Endothelial cell of umbilical vein (primary cell): ENCODE results near the gene DYNC2LI1. TPM values are rescaled to one million over a fixed set of nuclear protein-coding genes. Genes with fewer than 3 reads are reported as not detected.

Experiments used
- BruUV-seq: library from RNA; stranded (reverse); fragments of 400-500 nt; replicated peaks from 2 replicates; lab custom pipeline; 2021; lab: Mats Ljungman, UMichigan
- CTCF ChIA-PET: fragments of 300-600, 350-600 bp; sonication (Branson Sonifier 250); formaldehyde crosslinking; loops from one replicate; lab custom pipeline; 2021; ENCODE audit warnings: antibody characterized with exemption, inconsistent platforms; lab: Charles Lee
- POLR2A ChIA-PET: fragments of 300-600, 350-600 bp; sonication (Branson Sonifier 250); formaldehyde crosslinking; loops from one replicate; lab custom pipeline; 2021; ENCODE audit warnings: antibody characterized with exemption, inconsistent platforms; lab: Charles Lee
- DNase-seq: peaks from one replicate; pipeline ENCODE4 v3.0.0-alpha.2; 2011; ENCODE audit warnings: low read depth, low spot score
- FAIRE-seq: peaks from 2 replicates; lab custom pipeline; 2011; peaks lifted over from hg19 to GRCh38; lab: Jason Lieb, UNC
- H2AFZ ChIP-seq: 2 replicates; pipeline ENCODE4 v1.6.0; 2012; ENCODE audit warnings: low read depth, low read length, control low read depth, inconsistent platforms
- H3K27ac ChIP-seq: 2 replicates; pipeline ENCODE4 v1.5.1; 2011; ENCODE audit warnings: low read depth, mild to moderate bottlenecking, control low read depth, low read length, moderate library complexity; ENCODE audit not compliant: insufficient read depth
- H3K27me3 ChIP-seq, 2 experiments: 2 replicates each; pipeline versions ENCODE4 v1.6.0 to v1.6.1; 2011; ENCODE audit warnings: low read length in 2 of 2, mixed read lengths in 1 of 2; ENCODE audit not compliant: control insufficient read depth in 2 of 2, insufficient read depth in 2 of 2
- H3K36me3 ChIP-seq, 2 experiments: 2 replicates in 1 of 2; 3 replicates in 1 of 2; pipeline ENCODE4 v1.5.1; 2011; ENCODE audit warnings: low read length in 2 of 2, mild to moderate bottlenecking in 1 of 2, moderate library complexity in 1 of 2; ENCODE audit not compliant: control insufficient read depth in 2 of 2, insufficient read depth in 2 of 2; ENCODE audit errors: extremely low read depth in 1 of 2
- H3K4me1 ChIP-seq: 3 replicates; pipeline ENCODE4 v1.5.1; 2011; ENCODE audit warnings: mild to moderate bottlenecking, low read length; ENCODE audit not compliant: control insufficient read depth, insufficient read depth; ENCODE audit errors: extremely low read depth
- H3K4me2 ChIP-seq: 2 replicates; pipeline ENCODE4 v1.6.1; 2011; ENCODE audit warnings: low read length, control low read depth, mixed read lengths; ENCODE audit not compliant: insufficient read depth
- H3K4me3 ChIP-seq, 3 experiments: fragments of 200-600 bp in 1 of 3; sonication (generic), shearing (Covaris generic) in 1 of 3; replicated peaks in 1 of 3; 2 replicates each; pipeline ENCODE4 v1.5.1; 2011 to 2016; ENCODE audit warnings: control low read depth in 3 of 3, low read length in 3 of 3, mild to moderate bottlenecking in 2 of 3, inconsistent platforms in 1 of 3, low read depth in 1 of 3, moderate library complexity in 1 of 3; ENCODE audit not compliant: insufficient read depth in 1 of 3
- H3K79me2 ChIP-seq: 2 replicates; pipeline ENCODE4 v1.6.0; 2012; ENCODE audit warnings: low read length, inconsistent platforms; ENCODE audit not compliant: control insufficient read depth, insufficient read depth
- H3K9ac ChIP-seq: replicated peaks from 2 replicates; pipeline ENCODE3; 2011; ENCODE audit warnings: low read length, control low read depth; ENCODE audit not compliant: insufficient read depth; ENCODE audit errors: extremely low read depth
- H3K9me1 ChIP-seq: replicated peaks from 3 replicates; pipeline ENCODE4 v1.6.0; 2011; ENCODE audit warnings: mild to moderate bottlenecking, low read length; ENCODE audit not compliant: control insufficient read depth, insufficient read depth; ENCODE audit errors: extremely low read depth
- H3K9me3 ChIP-seq: replicated peaks from 2 replicates; pipeline ENCODE4 v1.5.1; 2012; ENCODE audit warnings: low read length, inconsistent platforms; ENCODE audit not compliant: control insufficient read depth, insufficient read depth
- H4K20me1 ChIP-seq: replicated peaks from 2 replicates; pipeline ENCODE3; 2011; ENCODE audit warnings: mild to moderate bottlenecking, low read length; ENCODE audit not compliant: control insufficient read depth, insufficient read depth; ENCODE audit errors: extremely low read depth
- CTCF ChIP-seq, 2 donors: IDR thresholded peaks; 1 replicate in 1 of 2; 2 replicates in 1 of 2; pipeline ENCODE4 v1.5.1; 2011; ENCODE audit warnings: low read length in 2 of 2, mild to moderate bottlenecking in 2 of 2, moderate library complexity in 2 of 2, control low read depth in 1 of 2, inconsistent platforms in 1 of 2, low read depth in 1 of 2; ENCODE audit not compliant: insufficient read depth in 1 of 2; ENCODE audit errors: extremely low read depth in 1 of 2
- EZH2 ChIP-seq: IDR thresholded peaks from 2 replicates; pipeline ENCODE4 v1.6.1; 2012; ENCODE audit warnings: borderline replicate concordance, low read depth, mild to moderate bottlenecking, moderate library complexity, low read length, inconsistent platforms; ENCODE audit not compliant: severe bottlenecking
- FOS ChIP-seq: IDR thresholded peaks from 2 replicates; pipeline ENCODE4 v1.6.1; 2011; ENCODE audit warnings: mild to moderate bottlenecking, low read length, moderate library complexity, borderline replicate concordance; ENCODE audit not compliant: insufficient read depth
- GATA2 ChIP-seq: IDR thresholded peaks from 2 replicates; pipeline ENCODE4 v1.7.0; 2011; ENCODE audit warnings: low read depth, mild to moderate bottlenecking, moderate library complexity, mixed read lengths, low read length; ENCODE audit not compliant: insufficient read length, insufficient read depth
- JUN ChIP-seq: IDR thresholded peaks from 2 replicates; pipeline ENCODE4 v1.6.1; 2011; ENCODE audit warnings: borderline replicate concordance, low read depth; ENCODE audit not compliant: insufficient read length, insufficient read depth
- MYC ChIP-seq: IDR thresholded peaks from one replicate; pipeline ENCODE4 v1.6.1; 2011; ENCODE audit warnings: mild to moderate bottlenecking, low read depth, low read length
- POLR2A ChIP-seq: IDR thresholded peaks from 2 replicates; pipeline ENCODE4 v1.6.1; 2012; ENCODE audit warnings: low read depth, mild to moderate bottlenecking, control low read depth, low read length
- POLR2AphosphoS5 ChIP-seq: IDR thresholded peaks from 2 replicates; pipeline ENCODE4 v1.6.1; 2012; ENCODE audit warnings: low read depth, mild to moderate bottlenecking, control low read depth, low read length, moderate library complexity; ENCODE audit not compliant: insufficient read depth
- dilution Hi-C: fragments of 300-500 bp; cut with MboI; formaldehyde crosslinking; loops from one replicate; pipeline ENCODE4 v1.15.0; 2019; ENCODE audit warnings: low sequenced_read_pairs; ENCODE audit not compliant: extremely low pct_ligation_motif_present
- intact Hi-C: fragments of 100-400 bp; cut with micrococcal nuclease; formaldehyde crosslinking; loops from one replicate; pipeline ENCODE4 v1.10.0; 2022
- polyA plus RNA-seq, 4 experiments: library from polyadenylated mRNA; depleted of rRNA in 3 of 4; stranded (reverse) in 3 of 4; unstranded in 1 of 4; fragments of >200 nt; gene quantifications; 2 replicates each; pipeline versions ENCODE4 v1.2.1 to v1.2.3, GENCODE V29; 2011 to 2012; ENCODE audit warnings: missing spikeins in 1 of 4
- total RNA-seq: library from RNA; stranded (reverse); gene quantifications from 2 replicates; pipeline ENCODE4 v1.2.3, GENCODE V29; 2021
- TF ChIP-seq, protein P1 (sequence below): IDR thresholded peaks from 2 replicates; pipeline ENCODE4 v1.6.1; 2011; ENCODE audit not compliant: insufficient read depth, insufficient read length

Gene DYNC2LI1
- total and polyA plus RNA-seq, 2 donors (not counting 3 experiments of a cell fraction or from before 2014, with no cell fraction given), result 4.2 to 8.7 TPM

DNA sequence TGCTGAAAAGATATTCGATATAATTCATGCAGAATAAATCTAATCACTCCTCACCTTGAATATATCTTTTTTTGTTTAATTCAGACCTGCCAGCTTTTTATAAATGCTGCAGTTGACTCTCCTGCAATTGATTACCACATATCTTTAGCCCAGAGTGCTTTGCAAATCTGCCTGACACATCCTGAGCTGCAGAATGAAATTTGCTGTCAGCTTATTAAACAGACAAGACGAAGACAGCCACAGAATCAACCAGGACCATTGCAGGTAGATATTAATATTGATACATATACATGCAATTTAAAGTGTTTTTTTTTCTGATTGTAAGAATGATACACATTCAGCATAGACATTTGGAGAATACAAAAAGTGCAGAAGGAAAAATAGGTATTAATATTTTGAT is 35.6 kb upstream of the DYNC2LI1 start:
- no peaks in the 10 kb centered on the region for H3K79me2 ChIP-seq
- ChIA-PET CTCF (interaction anchor here (1.2 to 1.5 kb wide), 2 partner anchors 11 to 27 kb away, joined by 3 to 4 read pairs; no protein-coding TSS in a partner anchor), POLR2A (no interaction called here)
- H3K9me1 ChIP-seq, result no peaks in the 10 kb centered on the region
- no peak for TF ChIP-seq POLR2AphosphoS5
- TF ChIP-seq JUN, result no peak
- no peak for TF ChIP-seq GATA2
- TF ChIP-seq POLR2A, result no peak
- TF ChIP-seq FOS, result no peak
- no peak for TF ChIP-seq MYC
- TF ChIP-seq, protein P1, sequence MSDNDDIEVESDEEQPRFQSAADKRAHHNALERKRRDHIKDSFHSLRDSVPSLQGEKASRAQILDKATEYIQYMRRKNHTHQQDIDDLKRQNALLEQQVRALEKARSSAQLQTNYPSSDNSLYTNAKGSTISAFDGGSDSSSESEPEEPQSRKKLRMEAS, result no peak
- TF ChIP-seq CTCF (IDR thresholded peaks at IDR 0.05; ENCODE audit: extremely low read depth in 1 of 2, insufficient read depth in 1 of 2, low read depth in 1 of 2, low read length in 2 of 2), result no peak
- no peak for TF ChIP-seq EZH2
- H3K27me3 ChIP-seq, result no peaks in the 10 kb centered on the region
- H3K4me1 ChIP-seq, result no peaks in the 10 kb centered on the region
- intact Hi-C loops, result no loop called here
- H3K9me3 ChIP-seq, result no peaks in the 10 kb centered on the region
- H3K36me3 ChIP-seq, result no peaks in the 10 kb centered on the region
- H4K20me1 ChIP-seq, result no peaks in the 10 kb centered on the region
- FAIRE-seq (no peak), DNase-seq (no peak)
- no peak overlapping the region for H3K4me3 ChIP-seq
- H3K9ac ChIP-seq, result no peak overlapping the region
- dilution Hi-C loops, result no loop called here
- no peak overlapping the region for H3K27ac ChIP-seq
- H3K4me2 ChIP-seq, result no peak overlapping the region
- BruUV-seq, result no TSS peak
- no peak overlapping the region for H2AFZ ChIP-seq
